AG04449 (cell line): ENCODE measurements around the gene ANKRD11.

Experiments used
- CTCF ChIA-PET: fragments of 350-600 bp; formaldehyde crosslinking; extraction: SDS; loops from one replicate; lab custom pipeline; 2021; ENCODE audit warnings: antibody characterized with exemption; lab: Yijun Ruan, JAX
- POLR2A ChIA-PET: fragments of 400-600, 350-600 bp; formaldehyde crosslinking; extraction: SDS; loops from one replicate; lab custom pipeline; 2020; ENCODE audit warnings: antibody characterized with exemption, inconsistent platforms; lab: Yijun Ruan, JAX
- DNase-seq: peaks from one replicate; pipeline ENCODE4 v3.0.0-alpha.2; 2010; ENCODE audit warnings: low read depth, low spot score
- H3K4me3 ChIP-seq: 2 replicates; pipeline ENCODE4 v1.5.1; 2011; ENCODE audit warnings: low read depth, mild to moderate bottlenecking, control low read depth, low read length
- CTCF ChIP-seq: IDR thresholded peaks from one replicate; pipeline ENCODE4 v1.5.1; 2011; ENCODE audit warnings: mild to moderate bottlenecking, moderate library complexity, low read length, control low read depth, inconsistent platforms; ENCODE audit not compliant: insufficient read depth; ENCODE audit errors: missing control alignments

ANKRD11 gene

GRCh38 chr16:89243664-89244063 lies 246.7 kb downstream of the ANKRD11 start:
- POLR2A ChIA-PET = no interaction called here
- CTCF ChIA-PET = no interaction called here
- DNase-seq = no peak
- no peak overlapping the region for H3K4me3 ChIP-seq
- no peak for TF ChIP-seq CTCF

- no peak for TF ChIP-seq CTCF
Observed at GRCh38 chr16:89242795-89243200, 247.6 kb downstream of the ANKRD11 start.

GRCh38 chr16:89241187-89242007 lies 249.0 kb downstream of the ANKRD11 start:
- POLR2A ChIA-PET = interaction anchor here (0.6 to 1.1 kb wide), 2 partner anchors 254 to 456 kb away, joined by 3 to 4 read pairs; no protein-coding TSS in a partner anchor
- H3K4me3 ChIP-seq = peak overlapping the region; percentile 96
- TF ChIP-seq CTCF = no peak
- CTCF ChIA-PET = interaction anchor here (0.7 to 2.2 kb wide), 7 partner anchors 10 to 316 kb away, joined by 3 to 16 read pairs (median 6); no protein-coding TSS in a partner anchor
- peak; percentile 28 for DNase-seq

More at GRCh38 chr16:89242795-89243200, 247.6 kb downstream of the ANKRD11 start:
- no peak overlapping the region for H3K4me3 ChIP-seq
- DNase-seq = no peak
- POLR2A ChIA-PET = no interaction called here
- CTCF ChIA-PET = no interaction called here

GRCh38 chr16:89237733-89238132 lies 252.6 kb downstream of the ANKRD11 start:
- ChIA-PET CTCF (no interaction called here), POLR2A (no interaction called here)
- H3K4me3 ChIP-seq = no peak overlapping the region
- TF ChIP-seq CTCF = no peak
- DNase-seq = no peak

GRCh38 chr16:89233678-89234490 lies 256.5 kb downstream of the ANKRD11 start:
- DNase-seq = no peak
- no peak overlapping the region for H3K4me3 ChIP-seq
- TF ChIP-seq CTCF = no peak
- CTCF ChIA-PET = no interaction called here
- POLR2A ChIA-PET = no interaction called here

- ChIA-PET POLR2A (no interaction called here), CTCF (interaction anchor here (2.9 kb wide), 1 partner anchor 8 kb away, joined by 16 read pairs; no protein-coding TSS in a partner anchor)
- H3K4me3 ChIP-seq = no peak overlapping the region
- DNase-seq = no peak
- no peak for TF ChIP-seq CTCF
Observed at GRCh38 chr16:89232107-89232506, 258.3 kb downstream of the ANKRD11 start.
